Measurements from ENCODE around the gene ARCN1.

DNA sequence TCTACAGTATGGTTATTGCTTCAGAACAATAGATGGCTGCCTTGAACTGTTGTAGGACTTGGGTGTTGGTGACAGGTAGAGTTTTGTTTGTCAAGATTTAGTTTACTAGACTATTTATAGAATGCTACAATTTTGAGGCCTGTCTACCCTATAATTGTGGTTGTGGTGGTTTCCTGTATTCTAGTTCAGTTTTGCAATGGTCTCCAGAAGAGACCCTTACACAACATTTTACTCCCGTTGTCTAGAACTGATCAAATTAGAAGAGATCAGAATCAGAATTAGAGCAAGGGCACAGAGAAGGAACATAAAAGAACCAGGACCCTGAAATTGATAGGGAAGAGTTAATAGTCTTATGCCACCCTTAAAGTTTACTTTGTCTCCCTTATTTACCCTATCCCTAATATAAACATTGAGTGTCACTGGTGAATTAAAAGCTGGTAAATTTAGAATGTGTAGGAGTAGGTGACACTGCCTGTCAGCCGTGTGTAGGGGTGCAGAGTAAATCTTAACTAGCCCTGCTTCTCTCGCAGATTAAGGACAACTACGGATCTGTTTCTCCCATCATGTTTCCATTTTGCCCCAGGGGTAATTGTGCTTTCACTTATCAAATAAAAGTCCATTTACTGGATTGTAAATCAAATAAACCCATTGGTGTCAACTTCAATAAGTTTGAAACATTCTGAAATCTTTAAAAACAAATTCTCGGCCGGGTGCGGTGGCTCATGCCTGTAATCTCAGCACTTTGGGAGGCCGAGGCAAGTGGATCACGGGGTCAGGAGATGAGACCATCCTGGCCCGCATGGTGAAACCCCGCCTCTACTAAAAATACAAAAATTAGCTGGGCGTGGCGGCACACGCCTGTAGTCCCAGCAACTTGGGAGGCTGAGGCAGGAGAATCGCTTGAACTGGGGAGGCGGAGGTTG lies 24.3 kb downstream of the ARCN1 start:
- TF ChIP-seq EZH2 (IDR thresholded peaks at IDR 0.05; ENCODE audit: borderline replicate concordance, low read depth, low read length) = no peak
- no peak for TF ChIP-seq POLR2A (conservative IDR thresholded peaks at IDR 0.05)
- TF ChIP-seq SMARCA5 (IDR thresholded peaks at IDR 0.05) = no peak
- TF ChIP-seq SP1 (CRISPR knock-in tag; IDR thresholded peaks at IDR 0.05) = no peak
- TF ChIP-seq TEAD4 (IDR thresholded peaks at IDR 0.05; ENCODE audit: low read length) = no peak
- TF ChIP-seq TEAD4 (CRISPR knock-in tag; IDR thresholded peaks at IDR 0.05; ENCODE audit: borderline replicate concordance) = no peak
- no peak for TF ChIP-seq SOX6 (IDR thresholded peaks at IDR 0.05)
- TF ChIP-seq, protein P1, sequence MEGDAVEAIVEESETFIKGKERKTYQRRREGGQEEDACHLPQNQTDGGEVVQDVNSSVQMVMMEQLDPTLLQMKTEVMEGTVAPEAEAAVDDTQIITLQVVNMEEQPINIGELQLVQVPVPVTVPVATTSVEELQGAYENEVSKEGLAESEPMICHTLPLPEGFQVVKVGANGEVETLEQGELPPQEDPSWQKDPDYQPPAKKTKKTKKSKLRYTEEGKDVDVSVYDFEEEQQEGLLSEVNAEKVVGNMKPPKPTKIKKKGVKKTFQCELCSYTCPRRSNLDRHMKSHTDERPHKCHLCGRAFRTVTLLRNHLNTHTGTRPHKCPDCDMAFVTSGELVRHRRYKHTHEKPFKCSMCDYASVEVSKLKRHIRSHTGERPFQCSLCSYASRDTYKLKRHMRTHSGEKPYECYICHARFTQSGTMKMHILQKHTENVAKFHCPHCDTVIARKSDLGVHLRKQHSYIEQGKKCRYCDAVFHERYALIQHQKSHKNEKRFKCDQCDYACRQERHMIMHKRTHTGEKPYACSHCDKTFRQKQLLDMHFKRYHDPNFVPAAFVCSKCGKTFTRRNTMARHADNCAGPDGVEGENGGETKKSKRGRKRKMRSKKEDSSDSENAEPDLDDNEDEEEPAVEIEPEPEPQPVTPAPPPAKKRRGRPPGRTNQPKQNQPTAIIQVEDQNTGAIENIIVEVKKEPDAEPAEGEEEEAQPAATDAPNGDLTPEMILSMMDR (IDR thresholded peaks at IDR 0.05 in 2 of 3, conservative IDR thresholded peaks at IDR 0.05 in 1 of 3; ENCODE audit: insufficient read depth in 2 of 3, low read depth in 1 of 3, low read length in 3 of 3) = no peak
- TF ChIP-seq ZNF76 (CRISPR knock-in tag; IDR thresholded peaks at IDR 0.05; ENCODE audit: borderline replicate concordance) = no peak
- TF ChIP-seq ZNF785 (CRISPR knock-in tag; IDR thresholded peaks at IDR 0.05) = no peak

Measured in K562 (cell line).